IMR-90 (cell line): Measurements from ENCODE around the gene GABRR1. TPM values are rescaled to one million over a fixed set of nuclear protein-coding genes. Genes with fewer than 3 reads are reported as not detected.

Experiments
- ATAC-seq: fragments of 200-7000 bp; cut with Tn5 transposase; 2 replicates; pipeline ENCODE4 v1.9.1; 2020; ENCODE audit warnings: low read depth, mild to moderate bottlenecking, moderate library complexity
- BruUV-seq: library from RNA; stranded (reverse); fragments of 400-500 nt; replicated peaks from 2 replicates; lab custom pipeline; 2021; lab: Mats Ljungman, UMichigan
- CTCF ChIA-PET: fragments of 300-600 bp; formaldehyde crosslinking; extraction: SDS; loops from one replicate; lab custom pipeline; 2021; ENCODE audit warnings: antibody characterized with exemption; lab: Yijun Ruan, JAX
- POLR2A ChIA-PET: fragments of 300-600 bp; sonication (Branson Sonifier 250); formaldehyde crosslinking; loops from one replicate; lab custom pipeline; 2022; ENCODE audit warnings: antibody characterized with exemption; ENCODE audit not compliant: unreplicated experiment; lab: Charles Lee
- DNase-seq: peaks from one replicate; pipeline ENCODE4 v3.0.0; 2013
- H2AFZ ChIP-seq: replicated peaks from 2 replicates; pipeline ENCODE3; 2013; ENCODE audit warnings: low read length, mild to moderate bottlenecking; ENCODE audit not compliant: poor library complexity
- H2AK5ac ChIP-seq: 2 replicates; pipeline ENCODE4 v1.6.1; 2013; ENCODE audit warnings: low read depth, low read length, inconsistent platforms
- H2AK9ac ChIP-seq: replicated peaks from 2 replicates; pipeline ENCODE3; 2013; ENCODE audit warnings: mild to moderate bottlenecking, low read depth, low read length, moderate library complexity; ENCODE audit not compliant: poor library complexity
- H2BK120ac ChIP-seq: 2 replicates; pipeline ENCODE4 v1.6.1; 2013; ENCODE audit warnings: low read depth, low read length, inconsistent platforms
- H2BK15ac ChIP-seq: 3 replicates; pipeline ENCODE4 v1.6.1; 2013; ENCODE audit warnings: low read depth, low read length, inconsistent platforms
- H2BK20ac ChIP-seq: 2 replicates; pipeline ENCODE4 v1.6.1; 2013; ENCODE audit warnings: low read depth, mild to moderate bottlenecking, inconsistent platforms, low read length, moderate library complexity
- H2BK5ac ChIP-seq: 2 replicates; pipeline ENCODE4 v1.6.1; 2013; ENCODE audit warnings: mild to moderate bottlenecking, low read depth, low read length, inconsistent platforms; ENCODE audit not compliant: poor library complexity, severe bottlenecking
- H3K14ac ChIP-seq: replicated peaks from 2 replicates; pipeline ENCODE4 v1.6.1; 2013; ENCODE audit warnings: low read depth, low read length, inconsistent platforms
- H3K18ac ChIP-seq: 2 replicates; pipeline ENCODE4 v1.6.1; 2013; ENCODE audit warnings: low read depth, low read length, control low read depth
- H3K23ac ChIP-seq: 2 replicates; pipeline ENCODE4 v1.6.1; 2013; ENCODE audit warnings: low read depth, low read length, inconsistent platforms
- H3K27ac ChIP-seq: 2 replicates; pipeline ENCODE4 v1.5.1; 2013; ENCODE audit warnings: mild to moderate bottlenecking, control low read depth, low read length; ENCODE audit not compliant: insufficient read depth
- H3K27me3 ChIP-seq: 2 replicates; pipeline ENCODE4 v1.6.1; 2013; ENCODE audit warnings: low read length; ENCODE audit not compliant: control insufficient read depth, insufficient read depth
- H3K36me3 ChIP-seq: 2 replicates; pipeline ENCODE4 v1.6.1; 2013; ENCODE audit warnings: low read length, mixed read lengths; ENCODE audit not compliant: control insufficient read depth, insufficient read depth
- H3K4ac ChIP-seq: 2 replicates; pipeline ENCODE4 v1.6.1; 2013; ENCODE audit warnings: low read depth, low read length, inconsistent platforms
- H3K4me1 ChIP-seq: 2 replicates; pipeline ENCODE4 v1.6.1; 2013; ENCODE audit warnings: low read length, mixed read lengths; ENCODE audit not compliant: control insufficient read depth, insufficient read depth
- H3K4me2 ChIP-seq: 2 replicates; pipeline ENCODE4 v1.6.1; 2013; ENCODE audit warnings: low read depth, mild to moderate bottlenecking, control low read depth, low read length, moderate library complexity
- H3K4me3 ChIP-seq: 2 replicates; pipeline ENCODE4 v1.5.1; 2013; ENCODE audit warnings: low read depth, mild to moderate bottlenecking, control low read depth, low read length, moderate library complexity; ENCODE audit not compliant: insufficient read depth
- H3K56ac ChIP-seq: 2 replicates; pipeline ENCODE4 v1.6.1; 2013; ENCODE audit warnings: low read length, inconsistent platforms; ENCODE audit not compliant: insufficient read depth; ENCODE audit errors: extremely low read depth
- H3K79me1 ChIP-seq, 2 experiments: 2 replicates each; pipeline ENCODE4 v1.6.1; 2013; ENCODE audit warnings: low read length in 2 of 2, inconsistent platforms in 1 of 2, low read depth in 1 of 2
- H3K9ac ChIP-seq: 2 replicates; pipeline ENCODE4 v1.6.1; 2013; ENCODE audit warnings: low read depth, low read length, control low read depth
- H3K9me1 ChIP-seq: 2 replicates; pipeline ENCODE4 v1.6.1; 2013; ENCODE audit warnings: low read length, inconsistent platforms; ENCODE audit not compliant: insufficient read depth
- H3K9me3 ChIP-seq: 2 replicates; pipeline ENCODE4 v1.6.1; 2013; ENCODE audit warnings: low read length; ENCODE audit not compliant: control insufficient read depth, insufficient read depth
- H4K20me1 ChIP-seq: 2 replicates; pipeline ENCODE4 v1.6.1; 2013; ENCODE audit warnings: low read length, inconsistent platforms; ENCODE audit not compliant: insufficient read depth
- H4K5ac ChIP-seq: 2 replicates; pipeline ENCODE4 v1.6.1; 2013; ENCODE audit warnings: mild to moderate bottlenecking, low read depth, low read length, control low read depth
- H4K8ac ChIP-seq, 2 experiments: 2 replicates each; pipeline ENCODE4 v1.6.1; 2013; ENCODE audit warnings: low read depth in 2 of 2, low read length in 2 of 2, control low read depth in 1 of 2, inconsistent platforms in 1 of 2
- H4K91ac ChIP-seq: 2 replicates; pipeline ENCODE4 v1.6.1; 2013; ENCODE audit warnings: low read depth, low read length, inconsistent platforms; ENCODE audit not compliant: insufficient read depth
- BHLHE40 ChIP-seq: fragments of 150-350 bp; IDR thresholded peaks from 2 replicates; pipeline ENCODE4 v1.6.1; 2016; ENCODE audit warnings: mild to moderate bottlenecking, low read depth, low read length
- CEBPB ChIP-seq: IDR thresholded peaks from 2 replicates; pipeline ENCODE4 v1.6.1; 2012; ENCODE audit warnings: low read depth, low read length, improper control_type of control experiment
- CHD1 ChIP-seq: IDR thresholded peaks from 2 replicates; pipeline ENCODE4 v1.6.1; 2012; ENCODE audit warnings: low read depth, low read length, improper control_type of control experiment
- MAFK ChIP-seq: IDR thresholded peaks from 2 replicates; pipeline ENCODE4 v1.6.1; 2012; ENCODE audit warnings: low read depth, low read length, improper control_type of control experiment
- MAZ ChIP-seq: IDR thresholded peaks from 2 replicates; pipeline ENCODE4 v1.6.1; 2012; ENCODE audit warnings: low read depth, mild to moderate bottlenecking, low read length, improper control_type of control experiment, moderate library complexity, borderline replicate concordance
- MXI1 ChIP-seq: IDR thresholded peaks from 2 replicates; pipeline ENCODE4 v1.6.1; 2012; ENCODE audit warnings: low read depth, mild to moderate bottlenecking, low read length, moderate library complexity, borderline replicate concordance
- NFE2L2 ChIP-seq: fragments of 150-350 bp; IDR thresholded peaks from 2 replicates; pipeline ENCODE4 v1.6.1; 2016; ENCODE audit warnings: low read depth, mild to moderate bottlenecking, low read length
- POLR2A ChIP-seq: IDR thresholded peaks from 2 replicates; pipeline ENCODE4 v1.6.1; 2012; ENCODE audit warnings: mild to moderate bottlenecking, low read depth, low read length
- RAD21 ChIP-seq: IDR thresholded peaks from 2 replicates; pipeline ENCODE4 v1.6.1; 2012; ENCODE audit warnings: low read length, improper control_type of control experiment
- RFX5 ChIP-seq: IDR thresholded peaks from 2 replicates; pipeline ENCODE4 v1.8.0; 2012; ENCODE audit warnings: low read depth, mild to moderate bottlenecking, low read length, moderate library complexity
- WGBS, 2 experiments: methylation state at CpG; one replicate each; pipeline versions ENCODE4 v1.1.5 to v1.1.7; 2013; ENCODE audit warnings: missing lambda C conversion rate in 2 of 2; ENCODE audit not compliant: insufficient read length in 1 of 2; ENCODE audit errors: extremely low coverage in 2 of 2; 5-methylcytosine and 5-hydroxymethylcytosine counted together
- dilution Hi-C: fragments of 300-500 bp; cut with HindIII; formaldehyde crosslinking; loops from one replicate; pipeline ENCODE4 v1.14.3; 2018; ENCODE audit warnings: low sequenced_read_pairs; ENCODE audit not compliant: unreplicated experiment
- in situ Hi-C: fragments of 300-500 bp; cut with MboI; formaldehyde crosslinking; loops from 3 replicates; pipeline ENCODE4 v1.14.3; 2019; ENCODE audit warnings: low sequenced_read_pairs, inconsistent platforms, mixed read lengths
- intact Hi-C: fragments of 100-400 bp; cut with micrococcal nuclease; formaldehyde crosslinking; loops from 2 replicates; pipeline ENCODE4 v1.10.0; 2022
- polyA plus RNA-seq, 3 experiments: library from polyadenylated mRNA; depleted of rRNA; stranded (reverse); fragments of >200 nt; gene quantifications; 2 replicates each; pipeline ENCODE4 v1.2.3, GENCODE V29; 2012; ENCODE audit warnings: low replicate concordance in 1 of 3
- total RNA-seq: library from RNA; depleted of rRNA; stranded (reverse); fragments of >200 nt; gene quantifications from 2 replicates; pipeline ENCODE4 v1.2.3, GENCODE V29; 2012
- TF ChIP-seq, protein P1 (sequence below): conservative IDR thresholded peaks from 2 replicates; pipeline ENCODE4 v1.5.1; 2012; ENCODE audit warnings: mild to moderate bottlenecking, low read depth, low read length, improper control_type of control experiment

GABRR1 gene
- total and polyA plus RNA-seq, 2 of the 4 experiments (the other 2 are of a cell fraction), result not detected

DNA sequence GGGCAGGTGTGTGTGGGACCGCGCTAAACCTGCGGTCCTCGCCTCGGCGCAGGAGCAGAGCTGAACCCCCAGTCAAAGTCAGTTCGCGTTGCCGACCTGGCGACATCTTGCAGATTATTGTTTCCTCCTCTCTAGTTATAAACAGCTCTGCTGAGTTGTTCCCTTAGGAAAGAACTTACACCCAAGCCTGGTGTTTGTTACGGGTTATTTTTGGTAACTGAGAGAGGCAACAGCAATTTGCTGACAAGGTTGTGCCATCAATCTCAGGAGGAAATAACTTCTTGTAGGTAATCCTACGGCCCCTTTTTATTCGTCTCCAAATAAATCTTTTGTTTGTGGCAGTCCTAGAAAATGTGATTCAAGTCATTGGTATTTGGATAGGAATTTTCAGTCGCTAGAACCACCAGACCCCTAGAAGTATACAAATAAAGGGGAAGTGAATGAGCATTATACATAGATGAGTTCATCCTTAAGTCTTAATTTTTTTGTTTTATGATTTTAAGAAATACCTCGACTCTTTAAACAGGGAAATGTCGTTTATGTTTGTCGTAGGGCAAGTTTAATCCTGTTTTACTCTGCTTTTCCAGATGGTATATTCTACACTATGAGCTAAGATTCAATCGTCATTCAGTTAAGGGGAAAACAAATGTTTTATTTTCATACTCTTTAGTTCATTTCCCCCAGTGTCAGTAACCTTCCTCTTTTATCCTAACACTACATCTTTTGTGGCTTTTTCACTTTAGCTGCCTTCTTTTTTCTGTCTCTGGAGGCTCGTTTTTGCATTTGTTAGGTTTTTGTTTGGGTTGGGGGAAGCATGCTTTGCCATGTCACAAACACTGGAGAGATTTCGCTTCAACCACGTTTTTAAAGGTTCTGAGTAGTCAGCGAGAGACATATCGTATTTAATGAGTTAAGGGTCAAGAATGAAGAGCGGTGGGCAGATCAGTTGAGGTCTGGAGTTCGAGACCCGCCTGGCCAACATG, 70.1 kb downstream of the GABRR1 start:
- Histone ChIP-seq H3K36me3 (no peaks in the 10 kb centered on the region), H3K4ac (peak overlapping the region; percentile 64), H3K4me1 (peaks cover 3% of the 10 kb centered on the region; the same call in 1 of the 2 replicates), H3K79me1 (peaks cover 0 to 7% of the 10 kb centered on the region in 2 experiments; a peak in 3 of 4 replicates), H3K56ac (peak overlapping the region; percentile 43; the same call in 1 of the 2 replicates), H2BK20ac (peak overlapping the region; percentile 56), H4K91ac (peak overlapping the region; percentile 83), H4K20me1 (no peaks in the 10 kb centered on the region), H3K9me3 (no peaks in the 10 kb centered on the region), H3K14ac (peak overlapping the region; percentile 41), H2BK5ac (peak overlapping the region; percentile 57), H3K27ac (peak overlapping the region; percentile 37; the same call in 1 of the 2 replicates), H2AK5ac (no peak overlapping the region), H3K9me1 (0 out of 2 replicates have a peak, but pooled peaks cover 2% of the 10 kb centered on the region), H3K27me3 (no peaks in the 10 kb centered on the region), H2BK15ac (peak overlapping the region; percentile 60; the same call in 1 of the 3 replicates), H3K4me2 (peak overlapping the region; percentile 100), H3K9ac (peak overlapping the region; percentile 66; the same call in 1 of the 2 replicates), H4K8ac (peak overlapping the region; percentile 8 to 61; a peak in 2 of 4 replicates), H3K18ac (peak overlapping the region; percentile 6; the same call in 1 of the 2 replicates), H2AK9ac (peak overlapping the region; percentile 31), H3K23ac (peak overlapping the region; percentile 62), H2BK120ac (peak overlapping the region; percentile 72), H4K5ac (0 out of 2 replicates have a peak overlapping the region, but pooled peaks have one; percentile 21), H2AFZ (peak overlapping the region; percentile 95), H3K4me3 (peak overlapping the region; percentile 78)
- TF ChIP-seq CEBPB (no peak), CHD1 (no peak), RAD21 (no peak), MXI1 (no peak), MAFK (no peak), RFX5 (no peak), POLR2A (no peak), BHLHE40 (no peak), MAZ (no peak), NFE2L2 (no peak)
- TF ChIP-seq, protein P1, sequence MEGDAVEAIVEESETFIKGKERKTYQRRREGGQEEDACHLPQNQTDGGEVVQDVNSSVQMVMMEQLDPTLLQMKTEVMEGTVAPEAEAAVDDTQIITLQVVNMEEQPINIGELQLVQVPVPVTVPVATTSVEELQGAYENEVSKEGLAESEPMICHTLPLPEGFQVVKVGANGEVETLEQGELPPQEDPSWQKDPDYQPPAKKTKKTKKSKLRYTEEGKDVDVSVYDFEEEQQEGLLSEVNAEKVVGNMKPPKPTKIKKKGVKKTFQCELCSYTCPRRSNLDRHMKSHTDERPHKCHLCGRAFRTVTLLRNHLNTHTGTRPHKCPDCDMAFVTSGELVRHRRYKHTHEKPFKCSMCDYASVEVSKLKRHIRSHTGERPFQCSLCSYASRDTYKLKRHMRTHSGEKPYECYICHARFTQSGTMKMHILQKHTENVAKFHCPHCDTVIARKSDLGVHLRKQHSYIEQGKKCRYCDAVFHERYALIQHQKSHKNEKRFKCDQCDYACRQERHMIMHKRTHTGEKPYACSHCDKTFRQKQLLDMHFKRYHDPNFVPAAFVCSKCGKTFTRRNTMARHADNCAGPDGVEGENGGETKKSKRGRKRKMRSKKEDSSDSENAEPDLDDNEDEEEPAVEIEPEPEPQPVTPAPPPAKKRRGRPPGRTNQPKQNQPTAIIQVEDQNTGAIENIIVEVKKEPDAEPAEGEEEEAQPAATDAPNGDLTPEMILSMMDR, result no peak
- in situ Hi-C loops, result loop anchor here (25.0 kb wide), 1 partner anchor 215 kb away; the partner anchor contains the start of gene UBE2J1
- ChIA-PET POLR2A (interaction anchor here (0.6 kb wide), 1 partner anchor 67 kb away, joined by 6 read pairs; the partner anchor contains the start of gene PNRC1), CTCF (no interaction called here)
- peak; percentile 65 for DNase-seq
- dilution Hi-C loops, result no loop called here
- 42% methylated on average over 2 of the region's 26 CpGs; no CpG with 5 or more reads in 1 of the 2 experiments for WGBS, 2 experiments
- intact Hi-C loops, result loop anchor here (5.0 kb wide), 1 partner anchor 165 kb away; no protein-coding TSS in a partner anchor
- TSS peak; percentile 23 for BruUV-seq
- ATAC-seq, result peak; percentile 55
